ENCODE measurements around the gene C2CD2L. TPM values are rescaled to one million over a fixed set of nuclear protein-coding genes. Genes with fewer than 3 reads are reported as not detected.
"Not testable (repeated sequence)": the region's sequence is repeated elsewhere in the genome, so short reads cannot be mapped to it uniquely, and the experiment has no call there.

The C2CD2L gene
- total RNA-seq, 1 experiment from 2014 or later, result 6.4 TPM

DNA sequence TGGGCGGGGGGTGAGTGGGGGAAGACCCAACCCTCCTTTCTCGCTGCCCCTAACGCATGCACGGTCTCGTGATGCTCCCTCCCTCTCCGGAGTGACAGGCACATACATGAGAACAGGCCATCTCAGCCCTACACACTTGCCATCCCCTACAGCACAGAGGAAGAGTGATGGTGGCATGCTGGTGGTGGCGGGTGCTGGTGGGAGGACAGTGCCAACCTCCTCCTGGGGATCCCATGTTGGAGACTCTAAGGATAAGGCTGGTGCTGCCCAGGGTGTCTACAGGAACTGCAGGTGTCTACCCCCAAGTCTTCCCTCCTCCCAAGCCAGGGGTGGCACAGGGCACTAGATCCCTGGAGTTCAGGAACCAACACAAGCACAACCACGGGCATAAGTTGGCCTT is 54.7 kb downstream of the C2CD2L start:
- TF ChIP-seq NR3C1 (CRISPR knock-in tag; conservative IDR thresholded peaks at IDR 0.05; ENCODE audit: low read depth) (no peak), NFYB (CRISPR knock-in tag; conservative IDR thresholded peaks at IDR 0.05; ENCODE audit: low read depth) (no peak), PRRX2 (CRISPR knock-in tag; IDR thresholded peaks at IDR 0.05) (no peak)

DNA sequence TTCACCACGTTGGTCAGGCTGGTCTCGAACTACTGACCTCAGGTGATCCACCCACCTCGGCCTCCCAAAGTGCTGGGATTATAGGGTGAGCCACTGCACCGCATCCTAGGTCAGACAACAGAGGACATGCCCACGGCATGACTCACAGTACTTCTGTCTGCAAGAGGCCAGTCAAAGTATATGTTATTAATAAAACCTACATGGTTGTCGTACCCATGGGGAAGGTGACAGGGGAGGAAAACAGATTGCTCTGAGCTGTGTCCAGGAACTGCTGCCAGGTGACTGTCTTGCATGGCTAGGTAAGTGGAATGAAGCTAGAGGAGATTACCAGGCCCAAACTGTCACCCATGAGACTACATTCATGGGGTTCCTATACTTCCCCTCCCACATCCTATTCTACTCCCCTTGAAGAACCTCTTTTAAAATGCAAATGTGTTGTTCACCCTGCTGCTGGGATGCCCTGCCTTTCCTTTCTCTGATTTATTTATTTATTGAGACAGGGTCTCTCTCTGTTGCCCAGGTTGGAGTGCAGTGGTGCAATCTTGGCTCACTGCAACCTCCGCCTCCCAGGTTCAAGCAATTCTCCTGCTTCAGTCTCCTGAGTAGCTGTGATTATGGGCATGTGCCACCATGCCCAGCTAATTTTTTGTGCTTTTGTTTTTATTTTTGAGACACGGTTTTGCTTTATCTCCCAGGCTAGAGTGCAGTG is 59.4 kb downstream of the C2CD2L start:
- no peak for TF ChIP-seq FOXJ3 (CRISPR knock-in tag; IDR thresholded peaks at IDR 0.05; ENCODE audit: borderline replicate concordance)
- TF ChIP-seq NR2C2 (CRISPR knock-in tag; IDR thresholded peaks at IDR 0.05), result no peak
- peak; percentile 67; the same call in 1 of the 2 replicates for TF ChIP-seq ZNF121 (CRISPR knock-in tag; IDR thresholded peaks at IDR 0.05)
- DNase-seq (ENCODE audit: low spot score), result no peak
- H3K9me3 Mint-ChIP-seq, result no peaks in the 10 kb centered on the region
- ChIA-PET POLR2A (no interaction called here), CTCF (interaction anchor here (1.0 to 4.7 kb wide), 7 partner anchors 10 to 171 kb away, joined by 3 to 18 read pairs (median 4); partner anchors contain the start of gene HINFP)
- ATAC-seq, result no peak
- H3K4me3 Mint-ChIP-seq, result no peak overlapping the region
- peaks cover 22% of the 10 kb centered on the region for H3K4me1 Mint-ChIP-seq
- no peaks in the 10 kb centered on the region for H3K36me3 Mint-ChIP-seq
- H3K27ac Mint-ChIP-seq, result no peak overlapping the region
- no peaks in the 10 kb centered on the region for H3K27me3 Mint-ChIP-seq (ENCODE audit: low read depth)

More for the DNA sequence above, 54.7 kb downstream of the C2CD2L start:
- ChIA-PET POLR2A (no interaction called here), CTCF (no interaction called here)
- DNase-seq (ENCODE audit: low spot score) (no peak), ATAC-seq (no peak)
- Mint-ChIP-seq H3K27ac (no peak overlapping the region), H3K9me3 (no peaks in the 10 kb centered on the region), H3K27me3 (ENCODE audit: low read depth) (no peaks in the 10 kb centered on the region; the same call in 1 of the 2 replicates), H3K4me1 (peaks cover 15% of the 10 kb centered on the region), H3K4me3 (no peak overlapping the region), H3K36me3 (no peaks in the 10 kb centered on the region)

DNA sequence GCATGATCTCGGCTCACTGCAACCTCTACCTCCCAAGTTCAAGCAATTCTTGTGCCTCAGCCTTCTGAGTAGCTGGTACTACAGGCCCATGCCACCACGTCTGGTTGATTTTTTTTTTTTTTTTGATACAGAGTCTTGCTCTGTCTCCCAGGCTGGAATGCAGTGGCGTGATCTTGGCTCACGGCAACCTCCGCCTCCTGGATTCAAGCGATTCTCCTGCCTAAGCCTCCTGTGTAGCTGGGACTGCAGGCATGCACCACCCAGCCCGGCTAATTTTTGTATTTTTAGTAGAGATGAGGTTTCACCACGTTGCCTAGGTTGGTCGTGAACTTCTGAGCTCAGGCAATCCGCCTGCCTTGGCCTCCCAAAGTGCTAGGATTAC is 59.9 kb downstream of the C2CD2L start:
- POLR2A ChIA-PET; H3K27me3 Mint-ChIP-seq (ENCODE audit: low read depth); H3K9me3 Mint-ChIP-seq; H3K36me3 Mint-ChIP-seq; H3K27ac Mint-ChIP-seq; ATAC-seq; H3K4me3 Mint-ChIP-seq; DNase-seq (ENCODE audit: low spot score): not testable (repeated sequence)
- peaks cover 22% of the 10 kb centered on the region for H3K4me1 Mint-ChIP-seq
- CTCF ChIA-PET, result interaction anchor here (1.0 to 4.7 kb wide), 6 partner anchors 11 to 171 kb away, joined by 3 to 18 read pairs (median 4); partner anchors contain the start of gene HINFP

DNA sequence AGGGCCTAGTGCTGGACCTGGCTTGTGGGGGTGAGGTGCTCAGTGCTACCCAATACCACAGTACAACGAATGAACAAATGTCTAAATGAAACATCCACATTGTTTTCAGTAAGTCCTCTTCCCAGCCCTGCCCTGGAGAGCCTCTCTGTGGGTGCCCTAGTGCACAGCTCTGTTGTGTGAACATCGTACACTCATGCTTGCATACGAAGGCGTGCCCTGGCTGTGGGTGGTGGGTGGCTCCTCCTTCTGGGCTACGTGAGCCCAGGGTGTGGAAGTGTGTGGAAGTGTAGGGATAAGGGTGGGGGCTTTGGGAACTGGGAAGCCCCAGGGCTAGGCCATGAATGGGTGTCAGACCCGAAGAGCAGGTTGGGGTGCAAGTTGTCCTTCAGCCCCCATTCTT is 60.8 kb downstream of the C2CD2L start:
- H3K9me3 Mint-ChIP-seq, result no peaks in the 10 kb centered on the region
- ATAC-seq (no peak), DNase-seq (ENCODE audit: low spot score) (no peak)
- no peak overlapping the region for H3K27ac Mint-ChIP-seq
- peaks cover 26% of the 10 kb centered on the region for H3K4me1 Mint-ChIP-seq
- TF ChIP-seq ELF4 (CRISPR knock-in tag; IDR thresholded peaks at IDR 0.05; ENCODE audit: low read depth) (no peak), ZNF232 (CRISPR knock-in tag; IDR thresholded peaks at IDR 0.05) (no peak), ZNF416 (CRISPR knock-in tag; IDR thresholded peaks at IDR 0.05) (no peak), SMAD4 (CRISPR knock-in tag; IDR thresholded peaks at IDR 0.05) (no peak)
- TF ChIP-seq, protein P1, sequence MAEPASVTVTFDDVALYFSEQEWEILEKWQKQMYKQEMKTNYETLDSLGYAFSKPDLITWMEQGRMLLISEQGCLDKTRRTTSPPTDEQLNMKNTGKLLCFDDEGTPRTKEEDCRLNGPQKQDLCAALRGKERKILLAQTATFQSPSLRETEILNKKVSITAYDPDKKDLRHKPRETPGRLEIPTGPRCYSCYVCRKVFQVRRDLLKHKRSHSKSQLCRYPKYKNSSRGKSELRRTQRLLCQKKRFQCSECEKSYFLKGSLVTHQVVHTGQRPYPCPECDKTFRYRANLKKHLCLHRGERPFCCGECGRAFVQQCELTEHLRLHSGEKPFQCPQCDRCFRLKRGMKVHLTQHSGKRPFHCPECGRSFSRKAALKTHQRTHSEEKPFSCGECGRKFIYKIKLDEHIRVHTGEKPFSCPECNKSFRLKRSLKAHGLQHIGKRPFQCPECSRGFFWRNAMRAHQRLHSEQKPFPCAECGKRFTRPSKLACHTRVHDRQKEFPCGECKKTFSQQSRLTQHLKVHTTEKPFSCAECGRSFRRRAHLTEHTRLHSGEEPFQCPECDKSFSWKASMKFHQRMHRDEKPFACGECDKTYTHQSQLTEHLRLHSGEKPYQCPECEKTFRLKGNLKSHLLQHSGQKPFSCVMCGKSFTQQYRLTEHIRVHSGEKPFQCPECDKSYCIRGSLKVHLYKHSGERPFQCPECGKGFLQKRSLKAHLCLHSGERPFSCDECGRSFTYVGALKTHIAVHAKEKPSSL (CRISPR knock-in tag; conservative IDR thresholded peaks at IDR 0.05), result no peak
- TF ChIP-seq, protein P2, sequence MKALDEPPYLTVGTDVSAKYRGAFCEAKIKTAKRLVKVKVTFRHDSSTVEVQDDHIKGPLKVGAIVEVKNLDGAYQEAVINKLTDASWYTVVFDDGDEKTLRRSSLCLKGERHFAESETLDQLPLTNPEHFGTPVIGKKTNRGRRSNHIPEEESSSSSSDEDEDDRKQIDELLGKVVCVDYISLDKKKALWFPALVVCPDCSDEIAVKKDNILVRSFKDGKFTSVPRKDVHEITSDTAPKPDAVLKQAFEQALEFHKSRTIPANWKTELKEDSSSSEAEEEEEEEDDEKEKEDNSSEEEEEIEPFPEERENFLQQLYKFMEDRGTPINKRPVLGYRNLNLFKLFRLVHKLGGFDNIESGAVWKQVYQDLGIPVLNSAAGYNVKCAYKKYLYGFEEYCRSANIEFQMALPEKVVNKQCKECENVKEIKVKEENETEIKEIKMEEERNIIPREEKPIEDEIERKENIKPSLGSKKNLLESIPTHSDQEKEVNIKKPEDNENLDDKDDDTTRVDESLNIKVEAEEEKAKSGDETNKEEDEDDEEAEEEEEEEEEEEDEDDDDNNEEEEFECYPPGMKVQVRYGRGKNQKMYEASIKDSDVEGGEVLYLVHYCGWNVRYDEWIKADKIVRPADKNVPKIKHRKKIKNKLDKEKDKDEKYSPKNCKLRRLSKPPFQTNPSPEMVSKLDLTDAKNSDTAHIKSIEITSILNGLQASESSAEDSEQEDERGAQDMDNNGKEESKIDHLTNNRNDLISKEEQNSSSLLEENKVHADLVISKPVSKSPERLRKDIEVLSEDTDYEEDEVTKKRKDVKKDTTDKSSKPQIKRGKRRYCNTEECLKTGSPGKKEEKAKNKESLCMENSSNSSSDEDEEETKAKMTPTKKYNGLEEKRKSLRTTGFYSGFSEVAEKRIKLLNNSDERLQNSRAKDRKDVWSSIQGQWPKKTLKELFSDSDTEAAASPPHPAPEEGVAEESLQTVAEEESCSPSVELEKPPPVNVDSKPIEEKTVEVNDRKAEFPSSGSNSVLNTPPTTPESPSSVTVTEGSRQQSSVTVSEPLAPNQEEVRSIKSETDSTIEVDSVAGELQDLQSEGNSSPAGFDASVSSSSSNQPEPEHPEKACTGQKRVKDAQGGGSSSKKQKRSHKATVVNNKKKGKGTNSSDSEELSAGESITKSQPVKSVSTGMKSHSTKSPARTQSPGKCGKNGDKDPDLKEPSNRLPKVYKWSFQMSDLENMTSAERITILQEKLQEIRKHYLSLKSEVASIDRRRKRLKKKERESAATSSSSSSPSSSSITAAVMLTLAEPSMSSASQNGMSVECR (CRISPR knock-in tag; IDR thresholded peaks at IDR 0.05; ENCODE audit: borderline replicate concordance), result no peak
- TF ChIP-seq, protein P3, sequence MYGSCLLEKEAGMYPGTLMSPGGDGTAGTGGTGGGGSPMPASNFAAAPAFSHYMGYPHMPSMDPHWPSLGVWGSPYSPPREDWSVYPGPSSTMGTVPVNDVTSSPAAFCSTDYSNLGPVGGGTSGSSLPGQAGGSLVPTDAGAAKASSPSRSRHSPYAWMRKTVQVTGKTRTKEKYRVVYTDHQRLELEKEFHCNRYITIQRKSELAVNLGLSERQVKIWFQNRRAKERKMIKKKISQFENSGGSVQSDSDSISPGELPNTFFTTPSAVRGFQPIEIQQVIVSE (CRISPR knock-in tag; IDR thresholded peaks at IDR 0.05; ENCODE audit: borderline replicate concordance), result no peak
- TF ChIP-seq, protein P4, sequence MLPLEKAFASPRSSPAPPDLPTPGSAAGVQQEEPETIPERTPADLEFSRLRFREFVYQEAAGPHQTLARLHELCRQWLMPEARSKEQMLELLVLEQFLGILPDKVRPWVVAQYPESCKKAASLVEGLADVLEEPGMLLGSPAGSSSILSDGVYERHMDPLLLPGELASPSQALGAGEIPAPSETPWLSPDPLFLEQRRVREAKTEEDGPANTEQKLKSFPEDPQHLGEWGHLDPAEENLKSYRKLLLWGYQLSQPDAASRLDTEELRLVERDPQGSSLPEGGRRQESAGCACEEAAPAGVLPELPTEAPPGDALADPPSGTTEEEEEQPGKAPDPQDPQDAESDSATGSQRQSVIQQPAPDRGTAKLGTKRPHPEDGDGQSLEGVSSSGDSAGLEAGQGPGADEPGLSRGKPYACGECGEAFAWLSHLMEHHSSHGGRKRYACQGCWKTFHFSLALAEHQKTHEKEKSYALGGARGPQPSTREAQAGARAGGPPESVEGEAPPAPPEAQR (CRISPR knock-in tag; IDR thresholded peaks at IDR 0.05), result no peak
- ChIA-PET POLR2A (no interaction called here), CTCF (interaction anchor here (1.5 to 4.7 kb wide), 4 partner anchors 18 to 38 kb away, joined by 5 to 20 read pairs (median 16); partner anchors contain the start of gene CBL)
- peak overlapping the region; percentile 83 for H3K4me3 Mint-ChIP-seq
- H3K36me3 Mint-ChIP-seq, result no peaks in the 10 kb centered on the region
- no peaks in the 10 kb centered on the region for H3K27me3 Mint-ChIP-seq (ENCODE audit: low read depth)
